HG02763 (cell line): ENCODE data around the gene LY9.

ENCODE experiments used
- ATAC-seq: cut with Tn5 transposase; IDR thresholded peaks from one replicate; pipeline ENCODE4 v1.9.1; 2021; ENCODE audit warnings: mild to moderate bottlenecking, moderate library complexity; ENCODE audit not compliant: unreplicated experiment

Gene LY9

GRCh38 chr1:160795951-160796383 lies at the start of gene LY9:
LY9 (plus strand) TSS chr1:160796174; CDS start chr1:160796188, 14 bp downstream.
- peak; percentile 82 for ATAC-seq

GRCh38 chr1:160746836-160747500 lies 49.0 kb upstream of the LY9 start:
- ATAC-seq = no peak

GRCh38 chr1:160747717-160748116 lies 48.3 kb upstream of the LY9 start:
- ATAC-seq = no peak

GRCh38 chr1:160748181-160748877 lies 47.6 kb upstream of the LY9 start:
- ATAC-seq = no peak

- no peak for ATAC-seq
Observed at GRCh38 chr1:160748878-160749269, 47.1 kb upstream of the LY9 start.

GRCh38 chr1:160750608-160751007 lies 45.4 kb upstream of the LY9 start:
- no peak for ATAC-seq

- ATAC-seq = no peak
Observed at GRCh38 chr1:160752406-160752805, 43.6 kb upstream of the LY9 start.

GRCh38 chr1:160752924-160753323 lies 43.0 kb upstream of the LY9 start:
- no peak for ATAC-seq

GRCh38 chr1:160753594-160753993 lies 42.4 kb upstream of the LY9 start:
- no peak for ATAC-seq

- no peak for ATAC-seq
Observed at GRCh38 chr1:160755461-160755860, 40.5 kb upstream of the LY9 start.

- ATAC-seq = no peak
Observed at GRCh38 chr1:160755911-160756848, 39.8 kb upstream of the LY9 start.

- no peak for ATAC-seq
Observed at GRCh38 chr1:160756849-160757201, 39.1 kb upstream of the LY9 start.

GRCh38 chr1:160758521-160758920 lies 37.5 kb upstream of the LY9 start:
- no peak for ATAC-seq

GRCh38 chr1:160759740-160760139 lies 36.2 kb upstream of the LY9 start:
- no peak for ATAC-seq

- ATAC-seq = no peak
Observed at GRCh38 chr1:160761046-160761445, 34.9 kb upstream of the LY9 start.

- no peak for ATAC-seq
Observed at GRCh38 chr1:160761886-160762285, 34.1 kb upstream of the LY9 start.

GRCh38 chr1:160763993-160764392 lies 32.0 kb upstream of the LY9 start:
- no peak for ATAC-seq

- ATAC-seq = peak; percentile 47
Observed at GRCh38 chr1:160767395-160768294, 28.3 kb upstream of the LY9 start.

GRCh38 chr1:160768295-160768657 lies 27.7 kb upstream of the LY9 start:
- ATAC-seq = peak; percentile 80

- ATAC-seq = no peak
Observed at GRCh38 chr1:160772331-160772730, 23.6 kb upstream of the LY9 start.

- no peak for ATAC-seq
Observed at GRCh38 chr1:160773093-160773492, 22.9 kb upstream of the LY9 start.
